ENCODE results near the gene BMPER.

DNA sequence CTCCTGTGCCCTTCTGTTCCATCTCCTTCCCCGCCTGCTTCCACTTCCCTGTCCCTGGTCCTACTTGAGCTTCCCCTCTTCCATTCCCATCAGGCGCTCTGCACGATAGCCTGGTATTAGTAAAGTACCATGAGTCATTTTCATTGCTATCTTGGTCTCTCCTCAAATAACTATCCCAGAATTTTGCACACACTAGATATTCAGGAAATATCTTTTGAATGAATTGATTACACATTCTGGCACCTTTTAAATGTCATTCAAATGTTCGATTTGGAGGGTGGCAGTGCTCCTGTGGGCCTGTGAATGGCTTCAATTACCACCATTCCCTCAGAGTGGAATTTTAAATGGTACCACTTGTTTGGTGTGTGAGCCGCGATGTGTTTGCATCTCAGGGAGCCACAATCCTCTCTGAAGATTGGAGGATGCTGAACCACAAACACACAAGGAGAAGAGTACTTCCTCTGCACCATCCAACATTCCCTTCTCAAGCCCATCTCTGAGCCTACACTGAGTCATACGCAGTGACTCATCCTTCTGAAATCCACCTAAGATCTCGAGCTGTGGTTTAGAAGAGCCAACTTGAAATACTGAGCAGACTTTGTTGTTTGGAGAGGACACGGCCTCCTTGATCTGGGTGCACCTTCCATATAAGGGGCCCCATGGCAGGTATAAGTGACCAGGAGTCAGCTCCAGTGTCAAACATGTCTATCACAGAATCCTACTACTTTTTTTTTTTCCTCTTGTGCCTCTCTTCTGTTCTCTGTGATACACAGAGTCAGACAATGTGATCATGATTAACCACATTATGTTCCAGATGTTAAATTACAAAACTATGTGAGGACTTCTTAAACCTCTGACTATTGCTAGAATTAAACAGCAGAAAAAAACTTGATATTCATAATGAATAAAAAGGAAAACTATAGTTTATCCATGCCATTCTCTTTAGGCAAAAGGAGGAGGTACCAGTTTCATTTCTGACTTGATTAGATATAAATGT is 81.9 kb downstream of the BMPER start:
- no peak for TF ChIP-seq POLR2A (IDR thresholded peaks at IDR 0.05)
- TF ChIP-seq, protein P1, sequence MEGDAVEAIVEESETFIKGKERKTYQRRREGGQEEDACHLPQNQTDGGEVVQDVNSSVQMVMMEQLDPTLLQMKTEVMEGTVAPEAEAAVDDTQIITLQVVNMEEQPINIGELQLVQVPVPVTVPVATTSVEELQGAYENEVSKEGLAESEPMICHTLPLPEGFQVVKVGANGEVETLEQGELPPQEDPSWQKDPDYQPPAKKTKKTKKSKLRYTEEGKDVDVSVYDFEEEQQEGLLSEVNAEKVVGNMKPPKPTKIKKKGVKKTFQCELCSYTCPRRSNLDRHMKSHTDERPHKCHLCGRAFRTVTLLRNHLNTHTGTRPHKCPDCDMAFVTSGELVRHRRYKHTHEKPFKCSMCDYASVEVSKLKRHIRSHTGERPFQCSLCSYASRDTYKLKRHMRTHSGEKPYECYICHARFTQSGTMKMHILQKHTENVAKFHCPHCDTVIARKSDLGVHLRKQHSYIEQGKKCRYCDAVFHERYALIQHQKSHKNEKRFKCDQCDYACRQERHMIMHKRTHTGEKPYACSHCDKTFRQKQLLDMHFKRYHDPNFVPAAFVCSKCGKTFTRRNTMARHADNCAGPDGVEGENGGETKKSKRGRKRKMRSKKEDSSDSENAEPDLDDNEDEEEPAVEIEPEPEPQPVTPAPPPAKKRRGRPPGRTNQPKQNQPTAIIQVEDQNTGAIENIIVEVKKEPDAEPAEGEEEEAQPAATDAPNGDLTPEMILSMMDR (IDR thresholded peaks at IDR 0.05): no peak

All from uterus (tissue), 2 donors.